H4 (cell line): ENCODE results near the gene LIMS2. TPM values are rescaled to one million over a fixed set of nuclear protein-coding genes. Genes with fewer than 3 reads are reported as not detected.
A peak's percentile ranks its signal among the peaks of the same experiment; 100 is the strongest.

ENCODE experiments used
- DNase-seq: peaks from one replicate; pipeline ENCODE4 v3.0.0-alpha.2; 2015; ENCODE audit warnings: low spot score
- total RNA-seq: library from RNA; depleted of rRNA; stranded (reverse); fragments of >200 nt; shearing (Covaris generic); gene quantifications from 2 replicates; pipeline ENCODE4 v1.2.3, GENCODE V29; 2014

LIMS2 gene
- total RNA-seq, 1 experiment from 2014 or later: 0.41 TPM

GRCh38 chr2:127645395-127646291 lies 29.7 kb downstream of the LIMS2 start, which contains the start of gene GPR17:
GPR17 (plus strand) TSS chr2:127646153; CDS start chr2:127650736, 4,583 bp downstream.
- DNase-seq: no peak

- DNase-seq: no peak
Measured at GRCh38 chr2:127645026-127645394, 30.3 kb downstream of the LIMS2 start.

GRCh38 chr2:127644066-127645025 lies 31.0 kb downstream of the LIMS2 start:
- no peak for DNase-seq

- no peak for DNase-seq
Measured at GRCh38 chr2:127643439-127644065, 31.8 kb downstream of the LIMS2 start.

GRCh38 chr2:127642706-127643438 lies 32.5 kb downstream of the LIMS2 start:
- no peak for DNase-seq

- DNase-seq: no peak
Measured at GRCh38 chr2:127641846-127642507, 33.4 kb downstream of the LIMS2 start.

- no peak for DNase-seq
Measured at GRCh38 chr2:127641133-127641532, 34.2 kb downstream of the LIMS2 start.

GRCh38 chr2:127640082-127641072 lies 35.0 kb downstream of the LIMS2 start:
- no peak for DNase-seq

GRCh38 chr2:127639111-127639474 lies 36.2 kb downstream of the LIMS2 start:
- no peak for DNase-seq

GRCh38 chr2:127638361-127639110 lies 36.8 kb downstream of the LIMS2 start:
- peak; percentile 39 for DNase-seq

- DNase-seq: peak; percentile 87
Measured at GRCh38 chr2:127637725-127638252, 37.5 kb downstream of the LIMS2 start.

GRCh38 chr2:127637236-127637630 lies 38.1 kb downstream of the LIMS2 start:
- no peak for DNase-seq

GRCh38 chr2:127636248-127637235 lies 38.8 kb downstream of the LIMS2 start:
- DNase-seq: no peak

GRCh38 chr2:127635380-127636237 lies 39.7 kb downstream of the LIMS2 start:
- no peak for DNase-seq

GRCh38 chr2:127634626-127635379 lies 40.5 kb downstream of the LIMS2 start:
- DNase-seq: no peak
